Measurements from ENCODE around the gene ARHGEF11. TPM values are rescaled to one million over a fixed set of nuclear protein-coding genes. Genes with fewer than 3 reads are reported as not detected.

Gene ARHGEF11
- total and polyA plus RNA-seq, 9 of the 15 experiments (the other 6 are each of a cell fraction or from before 2014, with no cell fraction given), result 0.14 to 15.5 (median 9.0) TPM

- H3K9me3 ChIP-seq (replicated peaks; ENCODE audit: control insufficient read depth, insufficient read depth, low read depth, low read length), result no peaks in the 10 kb centered on the region
- DNase-seq (ENCODE audit: extremely low read depth in 1 of 4, low spot score in 3 of 4) (no peak), ATAC-seq (no peak), FAIRE-seq (no peak)
- in situ Hi-C loops (cut with MboI), result loop anchor here (5.0 kb wide), 1 partner anchor 33 kb away; no protein-coding TSS in a partner anchor
- no TSS peak for BruUV-seq (replicated peaks)
- ChIA-PET POLR2A (interaction anchor here (0.6 to 0.9 kb wide), 5 partner anchors 10 to 49 kb away, joined by 3 to 4 read pairs (median 3); no protein-coding TSS in a partner anchor), CTCF (ENCODE audit: low intra/inter-chr PET ratio) (interaction anchor here (1.0 to 2.9 kb wide), 3 partner anchors 17 to 26 kb away, joined by 4 to 19 read pairs (median 5); partner anchors contain the start of gene LRRC71)
- peaks cover 33 to 57% of the 10 kb centered on the region in 2 experiments for H3K4me1 ChIP-seq (replicated peaks in 1 of 2; ENCODE audit: control insufficient read depth in 2 of 2, insufficient read depth in 2 of 2, low read length in 2 of 2)
- H3K36me3 ChIP-seq (ENCODE audit: control insufficient read depth, insufficient read depth, low read length), result no peaks in the 10 kb centered on the region
- peak overlapping the region; percentile 95 for H2AFZ ChIP-seq (ENCODE audit: low read depth, low read length)
- WGBS (ENCODE audit: insufficient coverage, low coverage, missing lambda C conversion rate), result 44% methylated on average over 5 of the region's 5 CpGs
- no peak overlapping the region for H3K4me3 ChIP-seq
- H3K27ac ChIP-seq (ENCODE audit: extremely low read depth, low read depth, low read length), result peak overlapping the region; percentile 63; the same call in 1 of the 3 replicates
- H3K9me1 ChIP-seq (ENCODE audit: control insufficient read depth, insufficient read depth, low read length), result no peaks in the 10 kb centered on the region
- H3K9ac ChIP-seq (ENCODE audit: insufficient read depth in 1 of 2, low read depth in 2 of 2, low read length in 2 of 2), result peak overlapping the region; percentile 43 to 88; a peak in 2 of 4 replicates
- no peaks in the 10 kb centered on the region for H3K27me3 ChIP-seq (ENCODE audit: control insufficient read depth in 2 of 2, insufficient read depth in 2 of 2, low read length in 2 of 2)
- no peaks in the 10 kb centered on the region for H3K79me2 ChIP-seq (ENCODE audit: control insufficient read depth, insufficient read depth, low read length)
- 0 out of 2 replicates have a peak overlapping the region, but pooled peaks have one; percentile 62 for H3K4me2 ChIP-seq (ENCODE audit: insufficient read depth, low read length)
- intact Hi-C loops (cut with micrococcal nuclease), result no loop called here
- H4K20me1 ChIP-seq (replicated peaks; ENCODE audit: control insufficient read depth, insufficient read depth, low read length), result no peaks in the 10 kb centered on the region
- no peak for TF ChIP-seq CTCFL (IDR thresholded peaks at IDR 0.05; ENCODE audit: borderline replicate concordance, insufficient read depth, low read depth, low read length, poor library complexity, severe bottlenecking)
- TF ChIP-seq CTCF (IDR thresholded peaks at IDR 0.05 in 2 of 3, conservative IDR thresholded peaks at IDR 0.05 in 1 of 3; ENCODE audit: insufficient read depth in 2 of 3, low read depth in 1 of 3, low read length in 3 of 3), result no peak
- no peak for TF ChIP-seq GATA2 (CRISPR knock-in tag; IDR thresholded peaks at IDR 0.05)
- TF ChIP-seq U2AF1 (optimal IDR thresholded peaks at IDR 0.05; ENCODE audit: low read depth, low read length), result no peak
- no peak for TF ChIP-seq MED1 (CRISPR knock-in tag; IDR thresholded peaks at IDR 0.05; ENCODE audit: borderline replicate concordance)
- no peak for TF ChIP-seq ZSCAN32 (CRISPR knock-in tag; IDR thresholded peaks at IDR 0.05)
- TF ChIP-seq RBBP5 (IDR thresholded peaks at IDR 0.05; ENCODE audit: borderline replicate concordance, insufficient read depth, low read length, poor library complexity, severe bottlenecking), result no peak
- no peak for TF ChIP-seq ZNF140 (CRISPR knock-in tag; IDR thresholded peaks at IDR 0.05)
- TF ChIP-seq EP300 (IDR thresholded peaks at IDR 0.05; ENCODE audit: low read length), result no peak
- no peak for TF ChIP-seq PRPF4 (IDR thresholded peaks at IDR 0.05; ENCODE audit: insufficient read depth, low read depth, low read length, poor library complexity, severe bottlenecking)
- TF ChIP-seq ZFP36 (IDR thresholded peaks at IDR 0.05; ENCODE audit: low read depth, low read length, partially characterized antibody), result no peak
- no peak for TF ChIP-seq RHOXF2B (CRISPR knock-in tag; conservative IDR thresholded peaks at IDR 0.05)
- no peak for TF ChIP-seq PATZ1 (CRISPR knock-in tag; IDR thresholded peaks at IDR 0.05; ENCODE audit: borderline replicate concordance)
- TF ChIP-seq KHSRP (IDR thresholded peaks at IDR 0.05), result no peak
- TF ChIP-seq CC2D1A (IDR thresholded peaks at IDR 0.05), result no peak
- no peak for TF ChIP-seq FIP1L1 (IDR thresholded peaks at IDR 0.05; ENCODE audit: low read depth, low read length, poor library complexity, severe bottlenecking)
- TF ChIP-seq TCF7L2 (IDR thresholded peaks at IDR 0.05; ENCODE audit: low read depth, low read length), result no peak
These were observed 151.5 kb downstream of the ARHGEF11 start for GRCh38 chr1:156894001-156894400.

All from K562 (cell line).